Esophagus muscularis mucosa (tissue), 3 donors: Measurements from ENCODE around the gene PPP2R3A.

Source experiments
- CTCF ChIP-seq, 3 experiments: fragments of 200-600 bp in 2 of 3; fragments of 450-650 bp in 1 of 3; sonication (generic) in 2 of 3; IDR thresholded peaks; one replicate each; pipeline ENCODE4 v1.5.1; 2017 to 2019; ENCODE audit warnings: antibody characterized with exemption in 3 of 3, mild to moderate bottlenecking in 2 of 3, moderate library complexity in 1 of 3
- POLR2AphosphoS5 ChIP-seq, 2 donors: sonication (generic); formaldehyde crosslinking; IDR thresholded peaks; one replicate each; pipeline ENCODE4 v1.6.1; 2017; ENCODE audit warnings: antibody characterized with exemption in 2 of 2

GRCh38 chr3:136177876-136178275 is 212.3 kb downstream of the PPP2R3A start:
- TF ChIP-seq CTCF (IDR thresholded peaks at IDR 0.05), result no peak
- no peak for TF ChIP-seq POLR2AphosphoS5 (IDR thresholded peaks at IDR 0.05)
